IPS-18c (cell line): ENCODE measurements around the gene WFIKKN2.
"Not testable (repeated sequence)": the region's sequence is repeated elsewhere in the genome, so short reads cannot be mapped to it uniquely, and the experiment has no call there.

Experiments used
- H3K4me3 ChIP-seq: 2 replicates; pipeline ENCODE4 v1.7.0; 2013; ENCODE audit warnings: low read depth, mild to moderate bottlenecking, low read length, moderate library complexity; ENCODE audit not compliant: insufficient read depth
- H3K9me3 ChIP-seq: one replicate; pipeline ENCODE4 v1.6.1; 2013; ENCODE audit warnings: mild to moderate bottlenecking, low read length, moderate library complexity; ENCODE audit not compliant: control insufficient read depth, insufficient read depth

Gene WFIKKN2

DNA sequence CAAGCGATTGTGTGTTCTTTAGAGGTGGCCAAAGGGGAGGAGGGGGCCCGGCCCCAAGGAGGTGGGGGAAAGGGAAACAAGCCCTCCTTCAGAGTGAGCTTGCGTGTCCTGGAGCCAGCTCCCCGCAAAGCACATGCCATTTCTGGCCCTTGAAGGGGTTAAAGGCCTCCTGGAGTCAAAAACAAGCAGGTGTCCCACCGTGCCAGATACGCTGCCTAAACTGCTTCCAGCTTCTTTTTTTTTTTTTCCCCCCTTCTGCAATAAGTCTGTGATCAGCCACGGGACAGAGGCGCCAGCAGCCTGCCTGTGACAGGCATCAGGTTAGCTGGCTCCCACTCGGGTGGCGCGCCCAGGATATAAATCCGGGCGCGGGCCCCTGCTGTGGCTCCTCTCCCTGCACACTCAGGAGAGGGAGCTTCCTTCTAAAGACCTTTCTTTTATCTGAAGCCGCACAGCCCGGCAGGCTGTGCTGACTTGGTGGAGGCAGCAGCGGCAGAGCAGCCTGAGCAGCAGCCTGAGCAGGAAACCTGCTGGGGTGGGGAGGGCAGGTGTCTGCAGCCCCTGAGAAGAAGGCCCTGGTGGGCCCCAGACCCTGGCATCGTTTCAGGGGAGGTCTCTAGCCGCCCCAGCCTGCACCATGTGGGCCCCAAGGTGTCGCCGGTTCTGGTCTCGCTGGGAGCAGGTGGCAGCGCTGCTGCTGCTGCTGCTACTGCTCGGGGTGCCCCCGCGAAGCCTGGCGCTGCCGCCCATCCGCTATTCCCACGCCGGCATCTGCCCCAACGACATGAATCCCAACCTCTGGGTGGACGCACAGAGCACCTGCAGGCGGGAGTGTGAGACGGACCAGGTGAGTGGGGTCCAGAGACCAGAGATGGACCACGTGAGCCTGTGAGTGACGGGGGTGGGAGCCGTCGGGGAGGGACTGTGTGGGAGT, at the start of gene WFIKKN2:
Gene WFIKKN2, plus strand, starts transcription at position 286 of the 934 bp plus-strand sequence. Its CDS starts 352 bp downstream, at position 638.
- H3K9me3 ChIP-seq, result no peaks in the 10 kb centered on the region
- H3K4me3 ChIP-seq, result no peak within 1 kb of the TSS

- Histone ChIP-seq H3K4me3 (no peak overlapping the region), H3K9me3 (no peaks in the 10 kb centered on the region)
Observed at GRCh38 chr17:50785946-50786570, 49.3 kb upstream of the WFIKKN2 start.

- Histone ChIP-seq H3K9me3 (no peaks in the 10 kb centered on the region), H3K4me3 (no peak overlapping the region)
Observed at GRCh38 chr17:50787106-50787505, 48.3 kb upstream of the WFIKKN2 start.

- Histone ChIP-seq H3K4me3 (no peak overlapping the region), H3K9me3 (no peaks in the 10 kb centered on the region)
Observed at GRCh38 chr17:50790618-50791017, 44.8 kb upstream of the WFIKKN2 start.

GRCh38 chr17:50792132-50792531, 43.3 kb upstream of the WFIKKN2 start:
- H3K9me3 ChIP-seq, result no peaks in the 10 kb centered on the region
- H3K4me3 ChIP-seq, result no peak overlapping the region

DNA sequence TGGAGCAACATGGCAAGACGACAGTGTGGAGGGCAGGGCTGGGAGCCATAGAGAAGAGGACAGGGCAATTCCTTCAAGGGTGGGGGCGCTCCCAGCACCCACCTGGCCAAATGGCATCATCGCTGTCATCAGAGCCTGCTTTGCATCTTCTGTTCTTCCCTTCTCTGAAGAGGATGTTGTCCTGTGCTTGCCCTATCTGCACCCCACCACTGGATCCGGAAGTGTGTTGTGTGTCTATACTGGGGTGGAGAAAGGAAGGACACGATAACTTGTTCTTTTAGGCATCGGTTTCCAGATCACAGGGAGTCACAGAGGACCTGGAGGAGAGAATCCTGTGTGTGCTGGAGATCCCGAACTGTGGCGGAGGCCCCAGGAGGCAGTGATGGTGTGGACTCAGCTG, 42.4 kb upstream of the WFIKKN2 start:
- Histone ChIP-seq H3K4me3 (no peak overlapping the region), H3K9me3 (no peaks in the 10 kb centered on the region)

DNA sequence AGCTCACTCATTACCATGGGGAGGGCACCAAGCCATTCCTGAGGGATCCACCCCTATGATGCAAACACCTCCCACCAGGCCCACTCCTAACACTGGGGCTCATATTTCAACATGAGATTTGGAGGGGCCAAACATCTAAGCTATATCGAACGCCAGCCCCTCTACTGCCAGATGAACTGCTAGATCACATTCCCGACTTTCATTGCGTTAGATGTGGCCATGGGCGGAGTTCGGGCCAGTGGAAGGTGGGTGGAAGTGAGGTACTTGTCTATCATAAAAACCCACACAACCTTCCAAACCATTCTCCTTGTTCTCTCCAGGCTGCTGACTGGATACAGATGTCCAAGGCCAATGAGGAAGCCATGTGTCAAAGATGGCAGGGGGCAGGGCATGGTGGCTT, 41.0 kb upstream of the WFIKKN2 start:
- no peaks in the 10 kb centered on the region for H3K9me3 ChIP-seq
- H3K4me3 ChIP-seq, result no peak overlapping the region

- Histone ChIP-seq H3K9me3 (no peaks in the 10 kb centered on the region), H3K4me3 (no peak overlapping the region)
Observed at GRCh38 chr17:50797135-50797810, 38.1 kb upstream of the WFIKKN2 start.

DNA sequence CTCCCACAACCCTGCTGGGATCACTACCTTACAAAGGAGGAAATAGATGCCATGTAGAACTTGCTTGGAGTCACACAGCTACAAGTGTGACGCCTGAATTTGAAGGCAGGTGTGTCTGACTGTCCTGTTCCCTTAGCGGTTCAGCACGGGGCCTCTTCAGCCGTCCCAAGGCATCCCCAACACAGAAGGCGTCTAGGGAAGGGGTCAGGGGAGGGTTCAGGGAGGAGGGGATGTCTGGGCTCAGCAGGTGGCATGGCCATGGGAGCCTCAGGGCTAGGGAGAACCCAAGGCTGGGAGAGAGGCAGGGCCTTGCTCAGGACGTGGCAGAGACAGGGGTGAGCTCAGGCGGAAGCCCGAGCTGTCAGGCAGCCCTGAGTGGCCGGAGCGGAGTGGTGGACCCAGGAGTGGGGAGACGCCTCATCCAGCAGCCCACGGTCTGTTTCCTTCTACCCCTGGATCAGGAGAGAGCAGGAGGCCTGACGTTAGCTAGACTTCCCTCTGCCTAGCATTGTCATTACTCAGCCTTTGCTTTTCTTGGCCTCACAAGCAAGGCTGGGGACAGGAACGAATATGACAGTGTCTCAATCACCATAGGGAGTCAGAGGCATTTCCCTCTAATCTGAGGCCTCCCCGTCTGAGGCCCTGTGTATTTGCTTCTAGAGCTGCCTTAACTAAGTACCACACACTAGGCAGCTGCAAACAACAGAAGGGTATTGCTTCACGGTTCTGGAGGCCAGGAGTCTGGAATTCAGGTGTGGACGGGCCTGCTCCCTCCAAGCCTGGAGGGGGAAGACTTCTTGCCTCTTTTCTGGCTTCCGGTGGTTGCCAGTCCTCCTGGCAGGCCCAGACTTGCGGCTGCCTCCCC, 36.7 kb upstream of the WFIKKN2 start:
- Histone ChIP-seq H3K4me3 (no peak overlapping the region), H3K9me3 (peaks cover 4% of the 10 kb centered on the region)

GRCh38 chr17:50799582-50799981, 35.8 kb upstream of the WFIKKN2 start:
- Histone ChIP-seq H3K4me3 (no peak overlapping the region), H3K9me3 (peaks cover 4% of the 10 kb centered on the region)

- Histone ChIP-seq H3K9me3 (peaks cover 4% of the 10 kb centered on the region), H3K4me3 (no peak overlapping the region)
Observed at GRCh38 chr17:50800196-50800700, 35.1 kb upstream of the WFIKKN2 start.

- Histone ChIP-seq H3K4me3 (no peak overlapping the region), H3K9me3 (peaks cover 4% of the 10 kb centered on the region)
Observed at GRCh38 chr17:50802609-50803571, 32.5 kb upstream of the WFIKKN2 start.

DNA sequence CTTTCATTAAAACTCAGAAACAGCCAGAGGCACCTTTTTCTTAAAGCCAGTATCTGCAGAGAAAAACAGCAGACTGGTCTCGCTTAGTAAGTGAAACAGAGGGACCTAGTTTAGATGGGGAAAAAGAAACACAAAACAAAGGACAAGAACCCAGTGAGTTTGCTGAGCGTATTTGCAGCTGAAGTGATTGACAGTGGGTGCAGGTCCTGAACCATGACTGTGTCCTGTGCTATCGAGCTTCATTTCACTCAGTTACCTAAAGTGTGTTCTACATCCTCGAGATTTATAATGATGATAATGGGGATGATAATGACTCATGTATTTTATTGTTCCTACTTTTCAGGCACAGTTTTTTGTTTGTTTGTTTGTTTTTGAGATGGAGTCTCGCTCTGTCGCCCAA, 31.7 kb upstream of the WFIKKN2 start:
- peaks cover 4% of the 10 kb centered on the region for H3K9me3 ChIP-seq
- no peak overlapping the region for H3K4me3 ChIP-seq

DNA sequence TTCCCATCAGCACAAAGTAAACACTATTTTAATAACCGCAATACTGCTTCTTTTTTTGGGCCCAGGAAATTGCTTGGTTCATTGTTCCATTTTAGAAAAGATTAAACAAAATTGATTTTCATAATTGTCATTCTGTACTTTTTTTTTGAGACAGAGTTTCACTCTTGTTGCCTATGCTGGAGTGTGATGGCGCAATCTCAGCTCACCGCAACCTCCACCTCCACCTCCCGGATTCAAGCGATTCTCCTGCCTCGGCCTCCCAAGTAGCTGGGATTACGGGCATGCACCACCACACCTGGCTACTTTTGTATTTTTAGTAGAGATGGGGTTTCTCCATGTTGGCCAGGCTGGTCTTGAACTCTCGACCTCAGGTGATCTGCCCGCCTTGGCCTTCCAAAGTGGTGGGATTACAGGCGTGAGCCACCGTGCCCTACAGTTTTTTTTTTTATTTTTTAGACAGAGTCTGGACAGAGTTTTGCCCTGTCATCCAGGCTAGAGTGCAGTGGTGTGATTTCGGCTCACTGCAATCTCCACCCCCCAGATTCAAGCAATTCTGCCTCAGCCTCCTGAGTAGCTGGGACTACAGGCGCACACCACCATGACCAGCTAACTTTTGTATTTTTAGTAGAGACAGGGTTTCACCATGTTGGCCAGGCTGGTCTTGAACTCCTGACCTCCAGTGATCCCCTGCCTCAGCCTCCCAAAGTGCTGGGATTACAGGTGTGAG, 30.5 kb upstream of the WFIKKN2 start:
- H3K9me3 ChIP-seq, H3K4me3 ChIP-seq: not testable (repeated sequence)

DNA sequence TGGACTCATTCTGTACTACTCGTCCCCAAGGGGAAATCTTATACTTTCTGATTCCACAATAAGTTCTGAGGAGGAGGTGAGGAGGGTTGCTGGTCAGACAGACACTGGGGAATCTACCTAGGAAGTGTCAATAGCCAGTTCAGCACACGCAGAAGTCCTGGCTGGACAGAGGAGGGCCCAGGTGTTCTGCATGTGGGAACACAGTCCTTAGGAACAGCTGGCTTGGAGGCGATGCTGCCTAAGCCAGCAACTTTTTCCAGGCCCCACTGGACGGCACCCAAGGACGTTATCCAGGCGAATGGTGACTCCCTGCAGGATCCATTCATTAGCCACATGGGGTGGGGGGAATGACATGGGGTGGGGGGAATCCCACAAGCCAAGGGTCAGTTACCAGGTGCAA, 29.9 kb upstream of the WFIKKN2 start:
- Histone ChIP-seq H3K9me3 (peaks cover 4% of the 10 kb centered on the region), H3K4me3 (no peak overlapping the region)
